Measurements from ENCODE around the gene CASTOR2. TPM values are rescaled to one million over a fixed set of nuclear protein-coding genes. Genes with fewer than 3 reads are reported as not detected.

Gene CASTOR2
- total and polyA plus RNA-seq, 2 of the 8 experiments (the other 6 are each of a cell fraction or from before 2014, with no cell fraction given): 12.1 to 47.8 TPM

DNA sequence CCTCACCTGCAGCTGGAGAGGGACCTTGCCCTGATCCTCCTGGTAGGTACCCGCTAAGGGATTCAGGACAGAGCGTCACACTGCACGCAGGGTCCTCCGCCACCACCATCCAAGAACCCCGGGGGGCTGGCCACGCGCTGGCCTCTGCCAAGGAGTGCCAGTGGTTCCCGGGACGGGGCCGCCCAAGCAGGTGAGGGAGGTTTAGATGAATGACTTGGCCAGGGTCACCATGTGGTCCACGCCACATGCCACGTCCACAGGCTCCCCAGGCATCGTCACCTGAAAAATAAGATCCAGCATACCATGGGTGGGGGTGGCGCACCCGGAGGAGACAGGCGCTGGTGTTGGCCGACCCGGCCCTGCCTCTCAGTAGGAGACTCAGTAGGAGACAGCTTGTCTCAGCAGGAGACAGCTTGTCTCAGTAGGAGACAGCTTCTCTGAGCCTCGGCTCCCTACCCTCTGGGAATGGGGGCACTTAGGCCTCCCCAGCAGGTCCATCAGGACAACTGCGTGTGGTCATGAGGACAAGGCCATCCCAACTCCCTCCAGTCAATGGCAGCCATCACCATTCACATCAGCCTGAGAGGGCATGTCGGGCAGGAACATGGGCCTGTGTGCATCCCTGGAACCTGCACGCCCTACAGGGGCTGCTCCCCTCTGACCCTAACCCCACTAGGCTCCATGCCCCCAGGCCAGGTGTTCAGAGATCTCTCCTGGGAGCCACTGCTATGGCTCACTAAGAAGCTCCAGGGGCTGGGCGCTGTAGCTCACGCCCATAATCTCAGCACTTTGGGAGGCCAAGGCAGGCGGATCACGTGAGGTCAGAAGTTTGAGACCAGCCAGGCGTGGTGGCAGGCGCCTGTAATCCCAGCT lies 78.6 kb downstream of the CASTOR2 start:
- CTCF ChIA-PET (ENCODE audit: partially characterized antibody): interaction anchor here (2.3 to 8.0 kb wide), 2 partner anchors 9 to 15 kb away, joined by 11 to 95 read pairs; no protein-coding TSS in a partner anchor
- no peak for FAIRE-seq
- Histone ChIP-seq H4K20me1 (replicated peaks in 1 of 2; ENCODE audit: control insufficient read depth in 1 of 2, insufficient read depth in 2 of 2, low read length in 2 of 2) (peaks cover 2 to 10% of the 10 kb centered on the region in 2 experiments), H2BK20ac (ENCODE audit: low read length) (no peak overlapping the region), H3K27ac (ENCODE audit: low read depth, low read length) (no peak overlapping the region), H3K23ac (ENCODE audit: insufficient read length) (no peak overlapping the region), H3K9me3 (ENCODE audit: insufficient read depth in 2 of 2, low read depth in 1 of 2, low read length in 1 of 2) (no peaks in the 10 kb centered on the region), H2AFZ (ENCODE audit: low read length) (no peak overlapping the region), H2BK15ac (ENCODE audit: low read length) (no peak overlapping the region), H2BK12ac (ENCODE audit: low read depth, low read length) (no peak overlapping the region), H3K79me1 (ENCODE audit: low read depth, low read length) (peaks cover 2% of the 10 kb centered on the region; the same call in 1 of the 2 replicates), H3K23me2 (ENCODE audit: low read depth, low read length) (no peaks in the 10 kb centered on the region), H3K4me2 (ENCODE audit: insufficient read depth in 1 of 2, low read depth in 2 of 2, low read length in 2 of 2) (no peak overlapping the region), H2AK5ac (ENCODE audit: low read depth, low read length) (no peak overlapping the region), H3K9ac (replicated peaks in 1 of 4; ENCODE audit: extremely low read depth in 1 of 4, low read depth in 3 of 4, low read length in 3 of 4) (no peak overlapping the region), H3K79me2 (ENCODE audit: control insufficient read depth in 1 of 2, insufficient read depth in 2 of 2, low read length in 2 of 2) (no peaks in the 10 kb centered on the region), H3K4ac (replicated peaks; ENCODE audit: insufficient read length, low read depth, low read length) (no peak overlapping the region), H3K4me1 (replicated peaks in 1 of 4; ENCODE audit: control insufficient read depth in 3 of 4, insufficient read depth in 4 of 4, low read length in 3 of 4) (no peaks in the 10 kb centered on the region; a peak in 1 of 7 replicates), H3K56ac (replicated peaks; ENCODE audit: insufficient read length, low read depth, low read length) (no peak overlapping the region), H2BK120ac (replicated peaks; ENCODE audit: low read depth, low read length) (no peak overlapping the region), H3K27me3 (replicated peaks in 1 of 4; ENCODE audit: control insufficient read depth in 3 of 4, extremely low read depth in 1 of 4, insufficient read depth in 3 of 4, low read length in 3 of 4) (no peaks in the 10 kb centered on the region), H3K36me3 (ENCODE audit: control insufficient read depth in 2 of 4, insufficient read depth in 4 of 4, low read length in 3 of 4) (peaks cover 2 to 11% (median 10%) of the 10 kb centered on the region in 4 experiments; a peak in 3 of 8 replicates), H2BK5ac (ENCODE audit: low read depth, low read length) (no peak overlapping the region; the same call in 1 of the 2 replicates), H3K14ac (ENCODE audit: insufficient read length) (no peak overlapping the region), H4K8ac (ENCODE audit: extremely low read depth, insufficient read depth, low read length) (no peak overlapping the region), H3K4me3 (ENCODE audit: extremely low read depth in 1 of 4, insufficient read depth in 2 of 4, low read depth in 3 of 4, low read length in 4 of 4) (no peak overlapping the region), H3K18ac (ENCODE audit: extremely low read depth, low read length) (no peak overlapping the region), H4K91ac (replicated peaks; ENCODE audit: insufficient read length, low read length) (no peak overlapping the region), H4K5ac (ENCODE audit: insufficient read length, low read depth, low read length) (no peak overlapping the region)
- 92% methylated on average over 28 of the region's 28 CpGs; no CpG with 5 or more reads in 1 of the 2 experiments for WGBS, 2 experiments (ENCODE audit: extremely low coverage in 1 of 2, insufficient coverage in 1 of 2, insufficient read length in 1 of 2, insufficient replicate concordance in 2 of 2, low coverage in 1 of 2, low lambda C conversion rate in 2 of 2, missing lambda C conversion rate in 1 of 2)
- no peak for DNase-seq (ENCODE audit: low read depth in 1 of 2, low spot score in 2 of 2)
- POLR2A ChIA-PET (ENCODE audit: partially characterized antibody): interaction anchor here (0.9 to 1.2 kb wide), 4 partner anchors 9 to 13 kb away, joined by 3 read pairs; no protein-coding TSS in a partner anchor
- TF ChIP-seq POLR2AphosphoS5 (IDR thresholded peaks at IDR 0.05; ENCODE audit: low read depth, low read length) (no peak), ASH2L (IDR thresholded peaks at IDR 0.05; ENCODE audit: low read length) (no peak), CREB1 (IDR thresholded peaks at IDR 0.05) (no peak), RAD21 (IDR thresholded peaks at IDR 0.05 in 1 of 2, conservative IDR thresholded peaks at IDR 0.05 in 1 of 2; ENCODE audit: low read depth in 2 of 2, low read length in 2 of 2) (no peak), TBP (IDR thresholded peaks at IDR 0.05; ENCODE audit: low read depth, low read length) (no peak), JUN (IDR thresholded peaks at IDR 0.05; ENCODE audit: low read depth, low read length) (no peak), JUND (IDR thresholded peaks at IDR 0.05; ENCODE audit: low read length) (no peak), TAF7 (optimal IDR thresholded peaks at IDR 0.05; ENCODE audit: borderline replicate concordance, low read depth, low read length) (no peak), EGR1 (IDR thresholded peaks at IDR 0.05; ENCODE audit: borderline replicate concordance, low read depth, low read length) (no peak)
- TF ChIP-seq, protein P1, sequence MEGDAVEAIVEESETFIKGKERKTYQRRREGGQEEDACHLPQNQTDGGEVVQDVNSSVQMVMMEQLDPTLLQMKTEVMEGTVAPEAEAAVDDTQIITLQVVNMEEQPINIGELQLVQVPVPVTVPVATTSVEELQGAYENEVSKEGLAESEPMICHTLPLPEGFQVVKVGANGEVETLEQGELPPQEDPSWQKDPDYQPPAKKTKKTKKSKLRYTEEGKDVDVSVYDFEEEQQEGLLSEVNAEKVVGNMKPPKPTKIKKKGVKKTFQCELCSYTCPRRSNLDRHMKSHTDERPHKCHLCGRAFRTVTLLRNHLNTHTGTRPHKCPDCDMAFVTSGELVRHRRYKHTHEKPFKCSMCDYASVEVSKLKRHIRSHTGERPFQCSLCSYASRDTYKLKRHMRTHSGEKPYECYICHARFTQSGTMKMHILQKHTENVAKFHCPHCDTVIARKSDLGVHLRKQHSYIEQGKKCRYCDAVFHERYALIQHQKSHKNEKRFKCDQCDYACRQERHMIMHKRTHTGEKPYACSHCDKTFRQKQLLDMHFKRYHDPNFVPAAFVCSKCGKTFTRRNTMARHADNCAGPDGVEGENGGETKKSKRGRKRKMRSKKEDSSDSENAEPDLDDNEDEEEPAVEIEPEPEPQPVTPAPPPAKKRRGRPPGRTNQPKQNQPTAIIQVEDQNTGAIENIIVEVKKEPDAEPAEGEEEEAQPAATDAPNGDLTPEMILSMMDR (IDR thresholded peaks at IDR 0.05; ENCODE audit: control extremely low read depth in 1 of 3, insufficient read depth in 1 of 3, low read depth in 1 of 3, low read length in 3 of 3): no peak
